GM23338 (cell line): ENCODE measurements around the gene CRACR2A. TPM values are rescaled to one million over a fixed set of nuclear protein-coding genes. Genes with fewer than 3 reads are reported as not detected.

Source experiments
- ATAC-seq: fragments of 200-7000 bp; cut with Tn5 transposase; 3 replicates; pipeline ENCODE4 v1.9.1; 2020
- DNase-seq: peaks from one replicate; pipeline ENCODE4 v3.0.0-alpha.2; 2015; ENCODE audit warnings: low spot score
- H2AFZ ChIP-seq: fragments of 200-600 bp; sonication (generic); 2 replicates; pipeline ENCODE4 v1.8.0; 2016; ENCODE audit warnings: antibody characterized with exemption, mild to moderate bottlenecking, moderate library complexity
- H3F3A ChIP-seq: fragments of 200-600 bp; sonication (generic); replicated peaks from 2 replicates; pipeline ENCODE4 v1.8.0; 2017; ENCODE audit warnings: antibody characterized with exemption, mixed run types, low read depth
- H3K27ac ChIP-seq: fragments of 200-600 bp; sonication (generic); 2 replicates; pipeline ENCODE4 v1.6.1; 2016; ENCODE audit warnings: low read depth
- H3K27me3 ChIP-seq: fragments of 200-600 bp; sonication (generic); 2 replicates; pipeline ENCODE4 v1.8.0; 2016; ENCODE audit warnings: mild to moderate bottlenecking, mixed run types, moderate library complexity; ENCODE audit not compliant: insufficient read depth
- H3K36me3 ChIP-seq: fragments of 200-600 bp; sonication (generic); 2 replicates; pipeline ENCODE4 v1.8.0; 2016; ENCODE audit warnings: mild to moderate bottlenecking; ENCODE audit not compliant: insufficient read depth
- H3K4me1 ChIP-seq: fragments of 200-600 bp; sonication (generic); 2 replicates; pipeline ENCODE4 v1.8.0; 2016; ENCODE audit warnings: mild to moderate bottlenecking, moderate library complexity; ENCODE audit not compliant: insufficient read depth
- H3K4me2 ChIP-seq: fragments of 200-600 bp; sonication (generic); 2 replicates; pipeline ENCODE4 v1.7.1; 2017; ENCODE audit warnings: mixed run types
- H3K4me3 ChIP-seq: fragments of 200-600 bp; sonication (generic); 2 replicates; pipeline ENCODE4 v1.6.1; 2016; ENCODE audit warnings: mixed run types
- H3K79me2 ChIP-seq: fragments of 200-600 bp; sonication (generic); replicated peaks from 2 replicates; pipeline ENCODE4 v1.8.0; 2017; ENCODE audit warnings: mild to moderate bottlenecking; ENCODE audit not compliant: insufficient read depth
- H3K9me2 ChIP-seq: fragments of 200-600 bp; sonication (generic); 2 replicates; pipeline ENCODE4 v1.8.0; 2017; ENCODE audit not compliant: insufficient read depth
- H4K20me1 ChIP-seq: fragments of 200-600 bp; sonication (generic); replicated peaks from 2 replicates; pipeline ENCODE4 v1.8.0; 2017; ENCODE audit warnings: mild to moderate bottlenecking; ENCODE audit not compliant: insufficient read depth
- H3K27ac Mint-ChIP-seq: 2 replicates; pipeline ENCODE4 v1.8.0; 2020; ENCODE audit warnings: inconsistent platforms, mild to moderate bottlenecking, moderate library complexity, mixed read lengths
- H3K27me3 Mint-ChIP-seq: 3 replicates; pipeline ENCODE4 v1.8.0; 2022; ENCODE audit warnings: low read depth, mild to moderate bottlenecking, moderate library complexity, mixed read lengths, inconsistent platforms; ENCODE audit not compliant: insufficient read depth, poor library complexity
- H3K36me3 Mint-ChIP-seq: 3 replicates; pipeline ENCODE4 v1.8.0; 2021; ENCODE audit warnings: low read depth, mild to moderate bottlenecking, inconsistent platforms, moderate library complexity, mixed read lengths
- H3K4me1 Mint-ChIP-seq: 3 replicates; pipeline ENCODE4 v1.8.0; 2020; ENCODE audit warnings: mild to moderate bottlenecking, inconsistent platforms, mixed read lengths
- H3K4me3 Mint-ChIP-seq: 3 replicates; pipeline ENCODE4 v1.8.0; 2021; ENCODE audit warnings: moderate library complexity, mild to moderate bottlenecking, inconsistent platforms, mixed read lengths
- H3K9me3 Mint-ChIP-seq: 3 replicates; pipeline ENCODE4 v1.8.0; 2020; ENCODE audit warnings: moderate library complexity, mild to moderate bottlenecking, inconsistent platforms, mixed read lengths
- CREB1 ChIP-seq: fragments of 250-450 bp; sonication (Bioruptor Pico); IDR thresholded peaks from 2 replicates; pipeline ENCODE4 v1.5.0; 2020; ENCODE audit warnings: low read depth, mild to moderate bottlenecking, moderate library complexity
- ETS1 ChIP-seq: IDR thresholded peaks from 2 replicates; pipeline ENCODE4 v1.6.1; 2016; ENCODE audit warnings: antibody characterized with exemption
- EZH2 ChIP-seq: fragments of 200-600 bp; sonication (generic); IDR thresholded peaks from one replicate; pipeline ENCODE4 v1.8.0; 2017; ENCODE audit warnings: antibody characterized with exemption, mild to moderate bottlenecking, low read depth; ENCODE audit not compliant: unreplicated experiment
- EZH2phosphoT487 ChIP-seq: fragments of 200-600 bp; sonication (generic); IDR thresholded peaks from one replicate; pipeline ENCODE4 v1.8.1; 2018; ENCODE audit warnings: antibody characterized with exemption; ENCODE audit not compliant: unreplicated experiment
- JUNB ChIP-seq: IDR thresholded peaks from one replicate; pipeline ENCODE4 v1.6.1; 2016; ENCODE audit warnings: antibody characterized with exemption; ENCODE audit not compliant: unreplicated experiment
- NANOG ChIP-seq: IDR thresholded peaks from 2 replicates; pipeline ENCODE4 v1.6.1; 2016; ENCODE audit warnings: antibody characterized with exemption, borderline replicate concordance
- POLR2AphosphoS5 ChIP-seq: IDR thresholded peaks from 2 replicates; pipeline ENCODE4 v1.6.1; 2016; ENCODE audit warnings: antibody characterized with exemption, low read depth
- STAT1 ChIP-seq: IDR thresholded peaks from one replicate; pipeline ENCODE4 v1.6.1; 2016; ENCODE audit warnings: antibody characterized with exemption; ENCODE audit not compliant: unreplicated experiment
- ZNF114 ChIP-seq: fragments of 250-450 bp; sonication (Bioruptor Pico); IDR thresholded peaks from 2 replicates; pipeline ENCODE4 v1.5.0; 2020; ENCODE audit warnings: mild to moderate bottlenecking, moderate library complexity
- ZNF331 ChIP-seq: fragments of 250-450 bp; sonication (Bioruptor Pico); IDR thresholded peaks from 2 replicates; pipeline ENCODE4 v1.5.0; 2020; ENCODE audit warnings: low read depth, mild to moderate bottlenecking, moderate library complexity
- ZNF462 ChIP-seq: fragments of 250-450 bp; sonication (Bioruptor Pico); IDR thresholded peaks from 2 replicates; pipeline ENCODE4 v1.5.0; 2020; ENCODE audit warnings: mild to moderate bottlenecking, moderate library complexity
- polyA plus RNA-seq: library from polyadenylated mRNA; unstranded; fragments of >200 nt; fragmentation: Nextera tagmentation; extraction: Ambion mirVana; gene quantifications from 2 replicates; pipeline ENCODE4 v1.2.1, GENCODE V29; 2016
- total RNA-seq: library from RNA; depleted of rRNA; stranded (reverse); fragments of >200 nt; shearing (Covaris generic); gene quantifications from 2 replicates; pipeline ENCODE4 v1.2.3, GENCODE V29; 2014
- TF ChIP-seq, protein P1 (sequence below): IDR thresholded peaks from one replicate; pipeline ENCODE4 v1.6.1; 2018; ENCODE audit warnings: antibody characterized with exemption; ENCODE audit not compliant: unreplicated experiment
- TF ChIP-seq, protein P2 (sequence below), 2 experiments: fragments of 200-600 bp in 1 of 2; sonication (generic) in 1 of 2; conservative IDR thresholded peaks; 2 replicates each; pipeline versions ENCODE4 v1.5.1 to v1.6.1; 2016 to 2017; ENCODE audit warnings: antibody characterized with exemption in 2 of 2, low read depth in 2 of 2, mild to moderate bottlenecking in 2 of 2, moderate library complexity in 1 of 2

The CRACR2A gene
- total and polyA plus RNA-seq, 2 experiments from 2014 or later: 1.5 to 3.0 TPM

GRCh38 chr12:3718100-3718499 lies 34.8 kb downstream of the CRACR2A start:
- Histone ChIP-seq H3K27ac (no peak overlapping the region), H3K36me3 (no peaks in the 10 kb centered on the region; the same call in none of the 2 replicates), H2AFZ (no peak overlapping the region), H3K27me3 (no peaks in the 10 kb centered on the region), H3F3A (no peaks in the 10 kb centered on the region), H4K20me1 (no peaks in the 10 kb centered on the region), H3K9me2 (0 out of 2 replicates have a peak, but pooled peaks cover 12% of the 10 kb centered on the region), H3K79me2 (no peaks in the 10 kb centered on the region), H3K4me1 (peaks cover 12% of the 10 kb centered on the region; the same call in 1 of the 2 replicates), H3K4me3 (no peak overlapping the region), H3K4me2 (no peak overlapping the region)
- Mint-ChIP-seq H3K36me3 (peaks cover 13% of the 10 kb centered on the region), H3K4me1 (peaks cover 10% of the 10 kb centered on the region), H3K27me3 (peaks cover 3% of the 10 kb centered on the region), H3K27ac (no peak overlapping the region), H3K4me3 (no peak overlapping the region), H3K9me3 (peaks cover 25% of the 10 kb centered on the region)
- no peak for ATAC-seq
- no peak for DNase-seq
- TF ChIP-seq EZH2phosphoT487 (no peak), CREB1 (no peak), ZNF462 (CRISPR knock-in tag) (no peak), ZNF114 (CRISPR knock-in tag) (no peak), POLR2AphosphoS5 (no peak), STAT1 (no peak), EZH2 (no peak), ZNF331 (no peak), JUNB (no peak), ETS1 (no peak), NANOG (no peak)
- TF ChIP-seq, protein P1, sequence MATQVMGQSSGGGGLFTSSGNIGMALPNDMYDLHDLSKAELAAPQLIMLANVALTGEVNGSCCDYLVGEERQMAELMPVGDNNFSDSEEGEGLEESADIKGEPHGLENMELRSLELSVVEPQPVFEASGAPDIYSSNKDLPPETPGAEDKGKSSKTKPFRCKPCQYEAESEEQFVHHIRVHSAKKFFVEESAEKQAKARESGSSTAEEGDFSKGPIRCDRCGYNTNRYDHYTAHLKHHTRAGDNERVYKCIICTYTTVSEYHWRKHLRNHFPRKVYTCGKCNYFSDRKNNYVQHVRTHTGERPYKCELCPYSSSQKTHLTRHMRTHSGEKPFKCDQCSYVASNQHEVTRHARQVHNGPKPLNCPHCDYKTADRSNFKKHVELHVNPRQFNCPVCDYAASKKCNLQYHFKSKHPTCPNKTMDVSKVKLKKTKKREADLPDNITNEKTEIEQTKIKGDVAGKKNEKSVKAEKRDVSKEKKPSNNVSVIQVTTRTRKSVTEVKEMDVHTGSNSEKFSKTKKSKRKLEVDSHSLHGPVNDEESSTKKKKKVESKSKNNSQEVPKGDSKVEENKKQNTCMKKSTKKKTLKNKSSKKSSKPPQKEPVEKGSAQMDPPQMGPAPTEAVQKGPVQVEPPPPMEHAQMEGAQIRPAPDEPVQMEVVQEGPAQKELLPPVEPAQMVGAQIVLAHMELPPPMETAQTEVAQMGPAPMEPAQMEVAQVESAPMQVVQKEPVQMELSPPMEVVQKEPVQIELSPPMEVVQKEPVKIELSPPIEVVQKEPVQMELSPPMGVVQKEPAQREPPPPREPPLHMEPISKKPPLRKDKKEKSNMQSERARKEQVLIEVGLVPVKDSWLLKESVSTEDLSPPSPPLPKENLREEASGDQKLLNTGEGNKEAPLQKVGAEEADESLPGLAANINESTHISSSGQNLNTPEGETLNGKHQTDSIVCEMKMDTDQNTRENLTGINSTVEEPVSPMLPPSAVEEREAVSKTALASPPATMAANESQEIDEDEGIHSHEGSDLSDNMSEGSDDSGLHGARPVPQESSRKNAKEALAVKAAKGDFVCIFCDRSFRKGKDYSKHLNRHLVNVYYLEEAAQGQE: no peak
- TF ChIP-seq, protein P2, sequence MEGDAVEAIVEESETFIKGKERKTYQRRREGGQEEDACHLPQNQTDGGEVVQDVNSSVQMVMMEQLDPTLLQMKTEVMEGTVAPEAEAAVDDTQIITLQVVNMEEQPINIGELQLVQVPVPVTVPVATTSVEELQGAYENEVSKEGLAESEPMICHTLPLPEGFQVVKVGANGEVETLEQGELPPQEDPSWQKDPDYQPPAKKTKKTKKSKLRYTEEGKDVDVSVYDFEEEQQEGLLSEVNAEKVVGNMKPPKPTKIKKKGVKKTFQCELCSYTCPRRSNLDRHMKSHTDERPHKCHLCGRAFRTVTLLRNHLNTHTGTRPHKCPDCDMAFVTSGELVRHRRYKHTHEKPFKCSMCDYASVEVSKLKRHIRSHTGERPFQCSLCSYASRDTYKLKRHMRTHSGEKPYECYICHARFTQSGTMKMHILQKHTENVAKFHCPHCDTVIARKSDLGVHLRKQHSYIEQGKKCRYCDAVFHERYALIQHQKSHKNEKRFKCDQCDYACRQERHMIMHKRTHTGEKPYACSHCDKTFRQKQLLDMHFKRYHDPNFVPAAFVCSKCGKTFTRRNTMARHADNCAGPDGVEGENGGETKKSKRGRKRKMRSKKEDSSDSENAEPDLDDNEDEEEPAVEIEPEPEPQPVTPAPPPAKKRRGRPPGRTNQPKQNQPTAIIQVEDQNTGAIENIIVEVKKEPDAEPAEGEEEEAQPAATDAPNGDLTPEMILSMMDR (conservative IDR thresholded peaks at IDR 0.05; ENCODE audit: low read depth in 2 of 2): no peak
